Upper lobe of left lung (tissue), 6 donors: ENCODE results near the gene IFITM10. TPM values are rescaled to one million over a fixed set of nuclear protein-coding genes. Genes with fewer than 3 reads are reported as not detected.
"Not testable (repeated sequence)": the region's sequence is repeated elsewhere in the genome, so short reads cannot be mapped to it uniquely, and the experiment has no call there.

Source experiments
- ATAC-seq, 2 donors: fragments of 200-7000 bp; cut with Tn5 transposase; one replicate each; pipeline ENCODE4 v1.9.1; 2022; ENCODE audit warnings: mild to moderate bottlenecking in 2 of 2, moderate library complexity in 2 of 2; ENCODE audit not compliant: low FRiP score in 2 of 2
- DNase-seq, 2 donors: peaks; one replicate each; pipeline ENCODE4 v3.0.0-alpha.2; 2019 to 2020
- H3K27ac ChIP-seq, 4 donors: fragments of 200-600 bp; sonication (generic); one replicate each; pipeline ENCODE4 v1.5.1; 2016 to 2019
- H3K27me3 ChIP-seq, 4 donors: fragments of 200-600 bp; sonication (generic); one replicate each; pipeline ENCODE4 v1.5.1; 2017 to 2019
- H3K36me3 ChIP-seq, 4 donors: fragments of 200-600 bp; sonication (generic); one replicate each; pipeline ENCODE4 v1.5.1; 2016 to 2019
- H3K4me1 ChIP-seq, 4 donors: fragments of 200-600 bp; sonication (generic); one replicate each; pipeline ENCODE4 v1.5.1; 2018 to 2019
- H3K4me3 ChIP-seq, 4 donors: fragments of 200-600 bp; sonication (generic); one replicate each; pipeline ENCODE4 v1.5.1; 2017 to 2019; ENCODE audit warnings: mild to moderate bottlenecking in 2 of 4, moderate library complexity in 1 of 4
- H3K9me3 ChIP-seq, 4 donors: fragments of 200-600 bp; sonication (generic); one replicate each; pipeline ENCODE4 v1.5.1; 2018 to 2019
- EP300 ChIP-seq, 4 donors: sonication (generic); formaldehyde crosslinking; IDR thresholded peaks; one replicate each; pipeline ENCODE4 v1.5.1; 2017; ENCODE audit warnings: antibody characterized with exemption in 4 of 4, control low read depth in 2 of 4
- POLR2A ChIP-seq, 4 donors: fragments of 450-650 bp; IDR thresholded peaks; one replicate each; pipeline ENCODE4 v1.5.1; 2016 to 2017; ENCODE audit warnings: antibody characterized with exemption in 4 of 4, mild to moderate bottlenecking in 2 of 4
- POLR2AphosphoS5 ChIP-seq, 2 donors: sonication (generic); formaldehyde crosslinking; IDR thresholded peaks; one replicate each; pipeline ENCODE4 v1.5.1; 2017; ENCODE audit warnings: antibody characterized with exemption in 2 of 2
- WGBS, 2 donors: methylation state at CpG; one replicate each; pipeline ENCODE4 v1.1.5; 2017 to 2018; 5-methylcytosine and 5-hydroxymethylcytosine counted together
- total RNA-seq, 6 donors: library from RNA; depleted of rRNA in 4 of 6; stranded (reverse); fragments of >200 nt in 4 of 6; gene quantifications; one replicate each; pipeline versions ENCODE4 v1.1.0 to v1.2.1, GENCODE V29; 2016 to 2021
- TF ChIP-seq, protein P1 (sequence below), 6 experiments: fragments of 450-650 bp in 4 of 6; fragments of 200-600 bp in 2 of 6; sonication (generic) in 2 of 6; IDR thresholded peaks; one replicate each; pipeline ENCODE4 v1.5.1; 2016 to 2019; ENCODE audit warnings: antibody characterized with exemption in 6 of 6
- donor health status: DM: no; HTN: no; CAD: no; lungs with moderate emphysema.
- donor health status: DM: no; HTN: yes; CAD: no; lungs with severe emphysema.

The IFITM10 gene
- total RNA-seq, 6 donors from 2014 or later: 8.7 to 28.3 (median 14.2) TPM

- DNase-seq: no peak
- H3K4me1 ChIP-seq: peaks cover 5 to 16% (median 13%) of the 10 kb centered on the region in 4 donors
- H3K4me3 ChIP-seq: no peak overlapping the region
- no peaks in the 10 kb centered on the region for H3K9me3 ChIP-seq
- TF ChIP-seq, protein P1, sequence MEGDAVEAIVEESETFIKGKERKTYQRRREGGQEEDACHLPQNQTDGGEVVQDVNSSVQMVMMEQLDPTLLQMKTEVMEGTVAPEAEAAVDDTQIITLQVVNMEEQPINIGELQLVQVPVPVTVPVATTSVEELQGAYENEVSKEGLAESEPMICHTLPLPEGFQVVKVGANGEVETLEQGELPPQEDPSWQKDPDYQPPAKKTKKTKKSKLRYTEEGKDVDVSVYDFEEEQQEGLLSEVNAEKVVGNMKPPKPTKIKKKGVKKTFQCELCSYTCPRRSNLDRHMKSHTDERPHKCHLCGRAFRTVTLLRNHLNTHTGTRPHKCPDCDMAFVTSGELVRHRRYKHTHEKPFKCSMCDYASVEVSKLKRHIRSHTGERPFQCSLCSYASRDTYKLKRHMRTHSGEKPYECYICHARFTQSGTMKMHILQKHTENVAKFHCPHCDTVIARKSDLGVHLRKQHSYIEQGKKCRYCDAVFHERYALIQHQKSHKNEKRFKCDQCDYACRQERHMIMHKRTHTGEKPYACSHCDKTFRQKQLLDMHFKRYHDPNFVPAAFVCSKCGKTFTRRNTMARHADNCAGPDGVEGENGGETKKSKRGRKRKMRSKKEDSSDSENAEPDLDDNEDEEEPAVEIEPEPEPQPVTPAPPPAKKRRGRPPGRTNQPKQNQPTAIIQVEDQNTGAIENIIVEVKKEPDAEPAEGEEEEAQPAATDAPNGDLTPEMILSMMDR (IDR thresholded peaks at IDR 0.05): no peak
- TF ChIP-seq EP300 (IDR thresholded peaks at IDR 0.05) (no peak), POLR2A (IDR thresholded peaks at IDR 0.05) (no peak), POLR2AphosphoS5 (IDR thresholded peaks at IDR 0.05) (no peak)
- H3K27me3 ChIP-seq: no peaks in the 10 kb centered on the region
- H3K27ac ChIP-seq: no peak overlapping the region
- 76 to 79% methylated on average over 15 to 16 of the region's 16 CpGs for WGBS, 2 donors
- no peaks in the 10 kb centered on the region for H3K36me3 ChIP-seq
- no peak for ATAC-seq
Measured at GRCh38 chr11:1691026-1691877, 59.1 kb downstream of the IFITM10 start.

GRCh38 chr11:1690167-1691025 lies 60.0 kb downstream of the IFITM10 start:
- H3K27me3 ChIP-seq: no peaks in the 10 kb centered on the region
- no peak overlapping the region for H3K4me3 ChIP-seq
- H3K36me3 ChIP-seq: no peaks in the 10 kb centered on the region
- peaks cover 5 to 16% (median 13%) of the 10 kb centered on the region in 4 donors for H3K4me1 ChIP-seq
- no peaks in the 10 kb centered on the region for H3K9me3 ChIP-seq
- WGBS, 2 donors: 67 to 75% methylated on average over 20 to 21 of the region's 22 CpGs
- DNase-seq (no peak), ATAC-seq (no peak)
- TF ChIP-seq POLR2AphosphoS5 (IDR thresholded peaks at IDR 0.05): no peak
- TF ChIP-seq, protein P1 (IDR thresholded peaks at IDR 0.05): no peak
- no peak for TF ChIP-seq EP300 (IDR thresholded peaks at IDR 0.05)
- no peak for TF ChIP-seq POLR2A (IDR thresholded peaks at IDR 0.05)
- H3K27ac ChIP-seq: no peak overlapping the region

DNA sequence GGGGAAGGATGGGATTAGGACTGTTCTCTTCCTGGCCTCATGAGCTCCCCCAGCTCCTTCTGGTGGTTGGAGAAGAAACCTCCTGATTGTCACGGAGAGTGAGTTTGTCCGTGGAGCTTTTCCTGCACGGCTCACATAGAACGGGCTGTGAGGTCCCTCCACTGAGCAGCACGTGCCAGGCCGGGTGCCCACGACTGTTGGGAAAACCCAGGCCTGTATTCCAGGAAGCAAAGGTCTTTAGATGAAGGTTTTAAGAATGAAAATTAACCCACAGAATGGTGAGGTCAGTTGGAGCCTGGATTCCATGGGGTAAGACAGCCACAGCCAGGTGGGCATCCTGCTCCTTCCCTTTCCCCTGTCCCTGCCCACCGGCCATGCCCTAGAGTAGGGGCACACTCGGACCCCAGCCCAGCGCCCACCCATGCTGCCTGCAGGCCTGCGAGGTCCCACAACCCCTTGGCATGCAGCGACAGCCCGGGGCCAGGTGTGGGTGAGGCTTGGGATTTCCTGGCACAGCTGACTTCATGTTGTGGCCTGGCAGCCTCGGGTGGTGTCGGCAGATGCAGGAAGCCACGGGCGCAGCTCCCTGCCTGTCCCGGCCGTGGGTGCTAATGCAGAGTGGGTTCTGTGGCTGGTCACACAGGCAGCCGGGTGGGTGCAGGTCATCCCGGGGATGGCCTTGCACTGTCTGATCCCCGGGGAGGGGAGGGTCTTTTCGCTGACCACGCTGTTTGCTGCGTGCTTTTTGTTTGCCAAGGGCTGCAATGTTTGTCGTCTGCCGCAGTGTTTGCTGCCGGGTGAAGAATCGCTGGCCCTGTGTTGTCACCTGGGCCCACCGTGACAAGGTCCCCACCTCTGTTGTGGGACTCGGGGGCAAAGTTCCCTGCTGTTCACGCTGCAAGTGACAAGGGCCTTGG lies 60.9 kb downstream of the IFITM10 start:
- not testable (repeated sequence) for H3K27me3 ChIP-seq, ATAC-seq, H3K36me3 ChIP-seq, H3K4me3 ChIP-seq, H3K9me3 ChIP-seq, H3K27ac ChIP-seq
- WGBS, 2 donors: 76 to 87% methylated on average over 7 to 25 of the region's 32 CpGs
- peak in 1 of 2 donors; percentile 64 for DNase-seq
- peaks cover 5 to 16% (median 13%) of the 10 kb centered on the region in 4 donors for H3K4me1 ChIP-seq

- not testable (repeated sequence) for H3K4me3 ChIP-seq, H3K4me1 ChIP-seq, H3K27ac ChIP-seq, H3K9me3 ChIP-seq, ATAC-seq, DNase-seq, H3K27me3 ChIP-seq, H3K36me3 ChIP-seq
- 71 to 82% methylated on average over 18 to 19 of the region's 19 CpGs for WGBS, 2 donors
Measured at GRCh38 chr11:1688336-1688947, 62.0 kb downstream of the IFITM10 start.

DNA sequence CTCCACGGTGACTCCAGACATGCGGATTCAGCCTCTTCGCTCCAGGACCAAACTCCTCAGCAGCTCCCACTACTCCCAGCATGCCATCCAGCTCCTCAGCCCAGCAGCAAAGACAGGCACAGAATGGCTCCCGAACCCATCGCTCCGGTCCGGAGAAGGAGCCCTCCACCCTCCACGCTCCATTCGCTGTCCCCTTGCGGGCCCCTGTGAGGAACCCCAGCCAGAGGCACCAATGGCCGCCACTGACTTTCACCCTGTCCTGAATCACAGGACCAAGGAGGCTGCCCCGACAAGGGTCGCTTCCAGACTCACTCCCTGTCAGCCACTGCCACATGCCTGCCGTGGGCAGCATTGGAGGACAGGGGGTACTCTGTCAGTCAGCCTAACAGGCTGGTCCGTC lies 64.2 kb downstream of the IFITM10 start:
- H3K27me3 ChIP-seq, H3K4me3 ChIP-seq, H3K36me3 ChIP-seq, H3K9me3 ChIP-seq, DNase-seq, H3K4me1 ChIP-seq, H3K27ac ChIP-seq: not testable (repeated sequence)
- 76 to 80% methylated on average over 12 of the region's 15 CpGs for WGBS, 2 donors
- ATAC-seq: peak in 1 of 2 donors; percentile 12

- H3K27ac ChIP-seq, H3K9me3 ChIP-seq, H3K27me3 ChIP-seq, H3K4me3 ChIP-seq, H3K4me1 ChIP-seq, H3K36me3 ChIP-seq: not testable (repeated sequence)
- DNase-seq (peak in 1 of 2 donors; percentile 71), ATAC-seq (peak; percentile 37 to 69)
- WGBS, 2 donors: 75 to 85% methylated on average over 11 to 13 of the region's 18 CpGs
Measured at GRCh38 chr11:1684886-1685874, 65.2 kb downstream of the IFITM10 start.

DNA sequence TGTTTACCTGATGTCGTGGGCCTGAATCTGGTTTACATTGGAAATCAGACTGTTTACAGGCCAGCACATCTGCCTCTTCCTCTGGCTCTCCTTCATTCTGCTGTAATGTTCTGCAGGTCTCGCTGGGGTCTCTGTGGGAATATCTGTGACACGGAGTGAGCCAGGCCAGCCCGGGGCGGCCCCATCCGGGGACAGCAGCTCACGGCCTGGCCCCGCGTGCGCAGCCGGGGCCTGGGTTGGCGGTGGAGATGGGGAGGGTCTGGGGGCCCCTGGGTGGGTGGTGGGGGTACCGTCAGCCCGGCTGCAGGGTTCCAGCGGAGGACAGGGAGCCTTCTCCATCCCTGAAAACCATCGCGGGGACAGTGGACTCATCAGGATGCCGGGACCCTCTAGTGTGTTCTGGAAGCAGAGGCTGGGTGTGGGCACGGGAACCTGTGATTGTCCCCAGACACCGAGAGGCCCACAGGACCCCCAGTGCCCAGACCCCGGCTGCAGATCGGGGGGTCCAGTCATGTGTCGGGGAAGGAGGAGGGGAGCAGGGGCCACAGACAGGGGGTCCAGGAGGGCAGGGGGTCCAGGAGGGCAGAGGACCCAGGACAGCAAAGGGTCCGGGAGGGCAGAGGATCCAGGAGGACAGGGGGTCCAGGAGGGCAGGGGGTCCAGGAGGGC lies 66.4 kb downstream of the IFITM10 start:
- DNase-seq (peak in 1 of 2 donors; percentile 37), ATAC-seq (peak in 1 of 2 donors; percentile 46)
- 69% methylated on average over 5 of the region's 24 CpGs; no CpG with 5 or more reads in 1 of the 2 donors for WGBS, 2 donors
- H3K36me3 ChIP-seq, H3K4me3 ChIP-seq, H3K27ac ChIP-seq, H3K9me3 ChIP-seq, H3K4me1 ChIP-seq, H3K27me3 ChIP-seq: not testable (repeated sequence)

GRCh38 chr11:1683216-1683615 lies 67.2 kb downstream of the IFITM10 start:
- ATAC-seq, H3K4me1 ChIP-seq, H3K36me3 ChIP-seq, H3K9me3 ChIP-seq, H3K27me3 ChIP-seq, H3K4me3 ChIP-seq, H3K27ac ChIP-seq: not testable (repeated sequence)
- 79 to 83% methylated on average over 9 to 14 of the region's 19 CpGs for WGBS, 2 donors
- DNase-seq: peak in 1 of 2 donors; percentile 60
